Ishikawa (cell line): ENCODE measurements around the gene PRPF6.
A peak's percentile ranks its signal among the peaks of the same experiment; 100 is the strongest.

Experiments
- CEBPB ChIP-seq: IDR thresholded peaks from 2 replicates; pipeline ENCODE4 v1.6.1; 2012
- CREB1 ChIP-seq: IDR thresholded peaks from 2 replicates; pipeline ENCODE4 v1.6.1; 2012; ENCODE audit warnings: low read depth
- EGR1 ChIP-seq: IDR thresholded peaks from 2 replicates; pipeline ENCODE4 v1.6.1; 2012
- EP300 ChIP-seq: IDR thresholded peaks from 2 replicates; pipeline ENCODE4 v1.6.1; 2012; ENCODE audit warnings: borderline replicate concordance
- FOXM1 ChIP-seq: IDR thresholded peaks from 2 replicates; pipeline ENCODE4 v1.6.1; 2012; ENCODE audit warnings: low read depth, borderline replicate concordance
- NFIC ChIP-seq: IDR thresholded peaks from 2 replicates; pipeline ENCODE4 v1.6.1; 2012
- RAD21 ChIP-seq: IDR thresholded peaks from 2 replicates; pipeline ENCODE4 v1.6.1; 2012; ENCODE audit warnings: low read depth
- TAF1 ChIP-seq: IDR thresholded peaks from 2 replicates; pipeline ENCODE4 v1.6.1; 2012; ENCODE audit warnings: low read depth, mild to moderate bottlenecking
- TCF12 ChIP-seq: IDR thresholded peaks from 2 replicates; pipeline ENCODE4 v1.6.1; 2012; ENCODE audit warnings: low read depth
- TEAD4 ChIP-seq: IDR thresholded peaks from 2 replicates; pipeline ENCODE4 v1.6.1; 2012
- YY1 ChIP-seq: IDR thresholded peaks from 2 replicates; pipeline ENCODE4 v1.6.1; 2012; ENCODE audit warnings: low read depth
- ZBTB7A ChIP-seq: IDR thresholded peaks from 2 replicates; pipeline ENCODE4 v1.6.1; 2012; ENCODE audit warnings: low read depth
- TF ChIP-seq, protein P1 (sequence below): IDR thresholded peaks from 2 replicates; pipeline ENCODE4 v1.6.1; 2012
- TF ChIP-seq, protein P2 (sequence below): IDR thresholded peaks from 2 replicates; pipeline ENCODE4 v1.6.1; 2012; ENCODE audit warnings: low read depth, mild to moderate bottlenecking
- TF ChIP-seq, protein P3 (sequence below): IDR thresholded peaks from 2 replicates; pipeline ENCODE4 v1.6.1; 2012

PRPF6 gene, protein sequence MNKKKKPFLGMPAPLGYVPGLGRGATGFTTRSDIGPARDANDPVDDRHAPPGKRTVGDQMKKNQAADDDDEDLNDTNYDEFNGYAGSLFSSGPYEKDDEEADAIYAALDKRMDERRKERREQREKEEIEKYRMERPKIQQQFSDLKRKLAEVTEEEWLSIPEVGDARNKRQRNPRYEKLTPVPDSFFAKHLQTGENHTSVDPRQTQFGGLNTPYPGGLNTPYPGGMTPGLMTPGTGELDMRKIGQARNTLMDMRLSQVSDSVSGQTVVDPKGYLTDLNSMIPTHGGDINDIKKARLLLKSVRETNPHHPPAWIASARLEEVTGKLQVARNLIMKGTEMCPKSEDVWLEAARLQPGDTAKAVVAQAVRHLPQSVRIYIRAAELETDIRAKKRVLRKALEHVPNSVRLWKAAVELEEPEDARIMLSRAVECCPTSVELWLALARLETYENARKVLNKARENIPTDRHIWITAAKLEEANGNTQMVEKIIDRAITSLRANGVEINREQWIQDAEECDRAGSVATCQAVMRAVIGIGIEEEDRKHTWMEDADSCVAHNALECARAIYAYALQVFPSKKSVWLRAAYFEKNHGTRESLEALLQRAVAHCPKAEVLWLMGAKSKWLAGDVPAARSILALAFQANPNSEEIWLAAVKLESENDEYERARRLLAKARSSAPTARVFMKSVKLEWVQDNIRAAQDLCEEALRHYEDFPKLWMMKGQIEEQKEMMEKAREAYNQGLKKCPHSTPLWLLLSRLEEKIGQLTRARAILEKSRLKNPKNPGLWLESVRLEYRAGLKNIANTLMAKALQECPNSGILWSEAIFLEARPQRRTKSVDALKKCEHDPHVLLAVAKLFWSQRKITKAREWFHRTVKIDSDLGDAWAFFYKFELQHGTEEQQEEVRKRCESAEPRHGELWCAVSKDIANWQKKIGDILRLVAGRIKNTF

DNA sequence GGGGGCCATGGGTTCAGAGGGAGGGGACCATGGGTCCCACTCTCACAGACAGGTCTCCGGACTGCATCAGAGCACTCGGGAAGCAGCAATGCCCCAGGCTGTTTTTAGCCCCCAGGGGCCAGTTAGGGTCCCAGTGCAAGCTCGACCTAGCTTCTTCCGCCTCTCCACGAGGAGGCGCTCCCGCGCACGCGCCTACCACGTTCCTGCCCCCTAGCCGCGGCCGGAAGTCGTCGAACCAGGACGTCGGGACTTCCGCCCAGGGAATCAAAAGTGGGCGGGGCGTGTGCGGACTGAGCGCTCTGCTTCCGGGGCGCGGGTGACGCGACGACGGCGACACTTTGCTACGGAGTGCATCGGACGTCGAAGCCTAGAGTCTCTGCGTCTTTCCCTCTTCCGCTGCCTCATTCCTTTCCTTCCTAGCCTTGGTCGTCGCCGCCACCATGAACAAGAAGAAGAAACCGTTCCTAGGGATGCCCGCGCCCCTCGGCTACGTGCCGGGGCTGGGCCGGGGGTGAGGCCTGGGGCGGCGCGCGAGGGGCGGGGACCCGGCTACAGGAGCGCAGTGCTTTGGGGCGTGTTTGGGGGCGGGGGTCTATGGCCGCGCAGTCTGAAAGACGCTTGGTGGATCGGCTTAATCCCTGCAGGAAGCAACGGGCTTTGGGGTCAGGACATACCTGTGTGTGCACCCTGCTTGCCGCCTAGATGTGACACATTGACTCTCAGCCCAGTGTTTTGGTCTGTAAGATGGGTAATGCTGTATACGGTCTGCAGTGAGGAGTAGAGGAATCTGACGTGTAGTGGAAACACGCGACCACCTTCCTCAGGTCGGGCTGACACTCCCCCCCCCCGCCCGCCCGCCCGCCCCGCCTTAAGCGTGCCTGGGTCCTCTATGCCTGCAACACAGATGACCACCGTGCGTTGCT lies at the start of gene PRPF6:
TSS of gene PRPF6 (plus strand) at position 327 of the 923 bp plus-strand sequence. CDS start at position 441, 114 bp downstream.
- TF ChIP-seq FOXM1 (no peak), EGR1 (no peak), NFIC (no peak), YY1 (peak; percentile 50; the same call in 1 of the 2 replicates), TEAD4 (no peak), CEBPB (no peak), CREB1 (peak; percentile 94), ZBTB7A (peak; percentile 65; the same call in 1 of the 2 replicates), RAD21 (peak; percentile 32; the same call in 1 of the 2 replicates), TAF1 (peak; percentile 66), TCF12 (peak; percentile 75), EP300 (peak; percentile 12; the same call in 1 of the 2 replicates)
- TF ChIP-seq, protein P1, sequence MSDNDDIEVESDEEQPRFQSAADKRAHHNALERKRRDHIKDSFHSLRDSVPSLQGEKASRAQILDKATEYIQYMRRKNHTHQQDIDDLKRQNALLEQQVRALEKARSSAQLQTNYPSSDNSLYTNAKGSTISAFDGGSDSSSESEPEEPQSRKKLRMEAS = peak; percentile 95
- TF ChIP-seq, protein P2, sequence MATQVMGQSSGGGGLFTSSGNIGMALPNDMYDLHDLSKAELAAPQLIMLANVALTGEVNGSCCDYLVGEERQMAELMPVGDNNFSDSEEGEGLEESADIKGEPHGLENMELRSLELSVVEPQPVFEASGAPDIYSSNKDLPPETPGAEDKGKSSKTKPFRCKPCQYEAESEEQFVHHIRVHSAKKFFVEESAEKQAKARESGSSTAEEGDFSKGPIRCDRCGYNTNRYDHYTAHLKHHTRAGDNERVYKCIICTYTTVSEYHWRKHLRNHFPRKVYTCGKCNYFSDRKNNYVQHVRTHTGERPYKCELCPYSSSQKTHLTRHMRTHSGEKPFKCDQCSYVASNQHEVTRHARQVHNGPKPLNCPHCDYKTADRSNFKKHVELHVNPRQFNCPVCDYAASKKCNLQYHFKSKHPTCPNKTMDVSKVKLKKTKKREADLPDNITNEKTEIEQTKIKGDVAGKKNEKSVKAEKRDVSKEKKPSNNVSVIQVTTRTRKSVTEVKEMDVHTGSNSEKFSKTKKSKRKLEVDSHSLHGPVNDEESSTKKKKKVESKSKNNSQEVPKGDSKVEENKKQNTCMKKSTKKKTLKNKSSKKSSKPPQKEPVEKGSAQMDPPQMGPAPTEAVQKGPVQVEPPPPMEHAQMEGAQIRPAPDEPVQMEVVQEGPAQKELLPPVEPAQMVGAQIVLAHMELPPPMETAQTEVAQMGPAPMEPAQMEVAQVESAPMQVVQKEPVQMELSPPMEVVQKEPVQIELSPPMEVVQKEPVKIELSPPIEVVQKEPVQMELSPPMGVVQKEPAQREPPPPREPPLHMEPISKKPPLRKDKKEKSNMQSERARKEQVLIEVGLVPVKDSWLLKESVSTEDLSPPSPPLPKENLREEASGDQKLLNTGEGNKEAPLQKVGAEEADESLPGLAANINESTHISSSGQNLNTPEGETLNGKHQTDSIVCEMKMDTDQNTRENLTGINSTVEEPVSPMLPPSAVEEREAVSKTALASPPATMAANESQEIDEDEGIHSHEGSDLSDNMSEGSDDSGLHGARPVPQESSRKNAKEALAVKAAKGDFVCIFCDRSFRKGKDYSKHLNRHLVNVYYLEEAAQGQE = no peak
- TF ChIP-seq, protein P3, sequence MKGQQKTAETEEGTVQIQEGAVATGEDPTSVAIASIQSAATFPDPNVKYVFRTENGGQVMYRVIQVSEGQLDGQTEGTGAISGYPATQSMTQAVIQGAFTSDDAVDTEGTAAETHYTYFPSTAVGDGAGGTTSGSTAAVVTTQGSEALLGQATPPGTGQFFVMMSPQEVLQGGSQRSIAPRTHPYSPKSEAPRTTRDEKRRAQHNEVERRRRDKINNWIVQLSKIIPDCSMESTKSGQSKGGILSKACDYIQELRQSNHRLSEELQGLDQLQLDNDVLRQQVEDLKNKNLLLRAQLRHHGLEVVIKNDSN = 0 out of 2 replicates have a peak, but pooled peaks have one; percentile 21

DNA sequence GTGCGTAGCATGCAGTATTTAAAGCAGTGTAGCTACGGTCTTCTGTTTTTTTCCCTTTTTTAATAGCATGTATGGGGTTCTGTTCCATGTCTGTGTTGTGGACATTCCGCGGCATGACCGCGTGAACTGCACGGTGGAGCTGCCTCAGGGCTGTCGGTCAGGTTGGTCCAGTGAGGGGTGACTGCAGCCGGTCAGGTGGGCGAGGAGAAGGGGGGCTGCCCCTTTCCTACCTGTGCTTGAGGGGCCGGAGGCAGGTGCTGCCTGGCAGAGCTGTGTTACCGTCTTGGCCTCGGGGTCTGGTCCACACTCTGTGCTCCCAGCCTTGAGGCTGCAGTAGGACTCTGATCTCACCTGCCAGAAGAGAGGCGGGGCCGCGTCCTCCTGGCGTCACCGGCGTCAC lies 49.2 kb upstream of the PRPF6 start:
- TF ChIP-seq YY1 = no peak
- TF ChIP-seq EP300 = no peak
- no peak for TF ChIP-seq TCF12
- TF ChIP-seq RAD21 = no peak
- no peak for TF ChIP-seq CREB1
- TF ChIP-seq NFIC = no peak
- TF ChIP-seq ZBTB7A = no peak

DNA sequence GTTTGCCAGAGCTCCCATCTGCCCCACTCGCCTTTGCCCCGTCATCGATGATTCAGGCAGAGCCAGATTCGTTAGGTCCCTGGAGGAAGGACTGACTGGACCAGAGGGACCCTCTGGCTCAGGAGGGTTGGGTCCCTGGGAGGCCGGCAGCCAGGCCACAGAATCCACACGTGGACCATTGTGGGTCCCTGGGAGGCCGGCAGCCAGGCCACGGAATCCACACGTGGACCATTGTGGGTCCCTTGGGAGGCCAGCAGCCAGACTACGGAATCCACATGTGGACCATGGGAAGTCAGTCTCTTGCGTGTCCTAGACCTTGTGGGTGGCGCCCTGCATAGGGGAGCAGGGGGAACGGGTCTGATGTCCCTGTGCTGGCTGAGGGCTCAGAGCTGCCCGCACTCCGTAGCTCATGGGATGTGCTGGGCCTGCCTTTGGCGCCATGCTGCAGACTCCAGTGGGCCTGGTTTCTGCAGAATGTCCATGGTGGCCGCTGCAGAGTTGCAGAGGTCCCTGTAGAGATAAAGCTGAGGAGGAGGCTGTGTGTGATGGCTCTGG lies 48.2 kb upstream of the PRPF6 start:
- TF ChIP-seq, protein P2 = no peak
- TF ChIP-seq EP300 (no peak), TAF1 (no peak), RAD21 (no peak), TCF12 (no peak), EGR1 (no peak), YY1 (no peak), CEBPB (no peak), ZBTB7A (no peak)
- TF ChIP-seq, protein P1 = no peak

DNA sequence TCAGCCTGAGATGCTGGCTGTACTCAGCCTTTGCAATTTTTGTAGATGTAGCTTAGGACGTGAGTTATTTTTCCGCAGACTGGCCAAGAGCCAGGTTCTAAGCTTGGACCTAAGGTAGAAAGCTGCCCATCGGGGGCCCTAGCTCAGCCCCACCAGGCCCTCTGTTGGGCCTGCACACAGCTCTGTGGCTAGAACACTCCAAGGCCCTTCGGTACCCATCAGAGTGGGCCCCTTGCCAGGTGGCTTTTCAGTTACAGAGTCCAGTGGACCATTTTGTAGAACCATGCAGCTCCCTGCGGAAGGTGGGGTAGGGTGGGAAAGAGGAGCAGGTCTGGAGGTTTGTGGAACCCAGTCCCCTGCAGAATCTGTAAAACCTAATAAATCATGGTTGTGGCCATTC lies 47.3 kb upstream of the PRPF6 start:
- no peak for TF ChIP-seq EP300
- no peak for TF ChIP-seq TEAD4
- no peak for TF ChIP-seq TAF1
- TF ChIP-seq, protein P1 = no peak
- TF ChIP-seq FOXM1 = no peak
- TF ChIP-seq RAD21 = no peak
- TF ChIP-seq CEBPB = no peak
- no peak for TF ChIP-seq EGR1
- TF ChIP-seq, protein P3 = no peak
- no peak for TF ChIP-seq ZBTB7A
- no peak for TF ChIP-seq YY1
- TF ChIP-seq, protein P2 = no peak
